Endometrium (tissue), 2 donors: ENCODE data around the gene CCDC150.
A peak's percentile ranks its signal among the peaks of the same experiment; 100 is the strongest.
"Not testable (repeated sequence)": the region's sequence is repeated elsewhere in the genome, so short reads cannot be mapped to it uniquely, and the experiment has no call there.

Source experiments
- FAIRE-seq: peaks from 2 replicates; lab custom pipeline; 2012; peaks lifted over from hg19 to GRCh38; lab: Jason Lieb, UNC
- donor health status: control.
- donor health status: control.

CCDC150 gene

GRCh38 chr2:196639180-196640030, at the start of gene CCDC150:
CCDC150 (plus strand) TSS chr2:196639715; CDS start chr2:196639767, 52 bp downstream.
- FAIRE-seq = peak; percentile 72

- no peak for FAIRE-seq
Observed at GRCh38 chr2:196590286-196590685, 49.2 kb upstream of the CCDC150 start.

- no peak for FAIRE-seq
Observed at GRCh38 chr2:196591004-196591403, 48.5 kb upstream of the CCDC150 start.

- no peak for FAIRE-seq
Observed at GRCh38 chr2:196591621-196592022, 47.9 kb upstream of the CCDC150 start.

- no peak for FAIRE-seq
Observed at GRCh38 chr2:196592331-196592910, 47.1 kb upstream of the CCDC150 start.

- FAIRE-seq = no peak
Observed at GRCh38 chr2:196592911-196593881, 46.3 kb upstream of the CCDC150 start, which contains the start of gene HECW2. HECW2 (minus strand) TSS chr2:196593554.

GRCh38 chr2:196594158-196594557, 45.4 kb upstream of the CCDC150 start:
- FAIRE-seq = no peak

- no peak for FAIRE-seq
Observed at GRCh38 chr2:196597531-196597930, 42.0 kb upstream of the CCDC150 start.

GRCh38 chr2:196598412-196598811, 41.1 kb upstream of the CCDC150 start:
- FAIRE-seq = no peak

- no peak for FAIRE-seq
Observed at GRCh38 chr2:196598846-196599245, 40.7 kb upstream of the CCDC150 start.

GRCh38 chr2:196601430-196602306, 37.8 kb upstream of the CCDC150 start:
- FAIRE-seq = no peak

- FAIRE-seq = no peak
Observed at GRCh38 chr2:196604196-196604595, 35.3 kb upstream of the CCDC150 start.

GRCh38 chr2:196606516-196606915, 33.0 kb upstream of the CCDC150 start:
- FAIRE-seq = no peak

- FAIRE-seq = no peak
Observed at GRCh38 chr2:196607073-196607472, 32.4 kb upstream of the CCDC150 start.

GRCh38 chr2:196607896-196608295, 31.6 kb upstream of the CCDC150 start:
- FAIRE-seq = not testable (repeated sequence)

- FAIRE-seq = no peak
Observed at GRCh38 chr2:196609806-196610205, 29.7 kb upstream of the CCDC150 start.

- FAIRE-seq = no peak
Observed at GRCh38 chr2:196610796-196611195, 28.7 kb upstream of the CCDC150 start.

GRCh38 chr2:196613302-196613701, 26.2 kb upstream of the CCDC150 start:
- no peak for FAIRE-seq

- FAIRE-seq = no peak
Observed at GRCh38 chr2:196617430-196617829, 22.1 kb upstream of the CCDC150 start.

GRCh38 chr2:196618661-196619060, 20.9 kb upstream of the CCDC150 start:
- no peak for FAIRE-seq

GRCh38 chr2:196630531-196630930, 9.0 kb upstream of the CCDC150 start:
- FAIRE-seq = no peak
